HepG2 (cell line): ENCODE results near the gene PPP1R8.

ENCODE experiments used
- POLR2A ChIP-seq, 2 experiments: IDR thresholded peaks; 2 replicates each; pipeline ENCODE4 v1.6.1; 2011; ENCODE audit warnings: low read depth in 2 of 2, low read length in 2 of 2, mild to moderate bottlenecking in 1 of 2, moderate library complexity in 1 of 2; ENCODE audit not compliant: insufficient read depth in 1 of 2
- REL ChIP-seq: sonication (generic); formaldehyde crosslinking; conservative IDR thresholded peaks from 2 replicates; pipeline ENCODE4 v1.8.0; 2022; ENCODE audit warnings: mild to moderate bottlenecking, missing genetic modification reagents, moderate library complexity
- SMARCE1 ChIP-seq: fragments of 450-650 bp; IDR thresholded peaks from 2 replicates; pipeline ENCODE4 v1.6.1; 2017; ENCODE audit warnings: borderline replicate concordance
- SOX6 ChIP-seq, 2 experiments: fragments of 450-650 bp in 1 of 2; sonication (generic) in 1 of 2; formaldehyde crosslinking in 1 of 2; IDR thresholded peaks; 2 replicates each; pipeline versions ENCODE4 v1.4.0 to v1.6.1; 2017 to 2020; ENCODE audit warnings: antibody characterized with exemption in 1 of 2, mild to moderate bottlenecking in 1 of 2, missing genetic modification reagents in 1 of 2
- TAF1 ChIP-seq: sonication (generic); formaldehyde crosslinking; IDR thresholded peaks from 2 replicates; pipeline ENCODE4 v1.4.0; 2020; ENCODE audit warnings: missing genetic modification reagents
- ZFX ChIP-seq: sonication (generic); formaldehyde crosslinking; IDR thresholded peaks from 2 replicates; pipeline ENCODE4 v1.4.0; 2020; ENCODE audit warnings: mild to moderate bottlenecking, low read depth, missing genetic modification reagents, moderate library complexity
- ZNF253 ChIP-seq: sonication (generic); formaldehyde crosslinking; IDR thresholded peaks from 2 replicates; pipeline ENCODE4 v1.8.0; 2022; ENCODE audit warnings: mild to moderate bottlenecking, missing genetic modification reagents, borderline replicate concordance
- ZNF496 ChIP-seq: sonication (generic); formaldehyde crosslinking; IDR thresholded peaks from 2 replicates; pipeline ENCODE4 v1.8.1; 2023; ENCODE audit warnings: mild to moderate bottlenecking, moderate library complexity, missing genetic modification reagents; ENCODE audit not compliant: insufficient replicate concordance
- ZNF670 ChIP-seq: sonication (generic); formaldehyde crosslinking; IDR thresholded peaks from 2 replicates; pipeline ENCODE4 v1.8.0; 2022; ENCODE audit warnings: mild to moderate bottlenecking, missing genetic modification reagents, borderline replicate concordance
- ZNF746 ChIP-seq: sonication (generic); formaldehyde crosslinking; IDR thresholded peaks from 2 replicates; pipeline ENCODE4 v1.8.0; 2022; ENCODE audit warnings: mild to moderate bottlenecking, missing genetic modification reagents
- ZSCAN21 ChIP-seq: sonication (generic); formaldehyde crosslinking; IDR thresholded peaks from 2 replicates; pipeline ENCODE4 v1.8.0; 2022; ENCODE audit warnings: mild to moderate bottlenecking, missing genetic modification reagents, moderate library complexity, borderline replicate concordance

- TF ChIP-seq ZSCAN21, result no peak
- TF ChIP-seq POLR2A (IDR thresholded peaks at IDR 0.05; ENCODE audit: insufficient read depth in 1 of 2, low read depth in 2 of 2, low read length in 2 of 2), result no peak
- TF ChIP-seq REL (CRISPR knock-in tag), result no peak
- no peak for TF ChIP-seq ZFX (CRISPR knock-in tag)
- TF ChIP-seq ZNF496 (CRISPR knock-in tag), result no peak
- no peak for TF ChIP-seq TAF1 (CRISPR knock-in tag)
- no peak for TF ChIP-seq SOX6 (IDR thresholded peaks at IDR 0.05)
- no peak for TF ChIP-seq SOX6 (CRISPR knock-in tag; IDR thresholded peaks at IDR 0.05)
- TF ChIP-seq ZNF746 (CRISPR knock-in tag), result no peak
- TF ChIP-seq ZNF670 (CRISPR knock-in tag), result no peak
- TF ChIP-seq SMARCE1, result no peak
- no peak for TF ChIP-seq ZNF253 (CRISPR knock-in tag)
Measured at GRCh38 chr1:27894521-27894920, 63.9 kb downstream of the PPP1R8 start.
